HepG2 (cell line): ENCODE measurements around the gene NEDD8. TPM values are rescaled to one million over a fixed set of nuclear protein-coding genes. Genes with fewer than 3 reads are reported as not detected.
A peak's percentile ranks its signal among the peaks of the same experiment; 100 is the strongest.

Experiments
- ARNTL ChIP-seq: sonication (generic); formaldehyde crosslinking; IDR thresholded peaks from 2 replicates; pipeline ENCODE4 v1.4.0; 2020; ENCODE audit warnings: mild to moderate bottlenecking, missing genetic modification reagents
- ELF3 ChIP-seq: IDR thresholded peaks from 2 replicates; pipeline ENCODE4 v1.6.1; 2016; ENCODE audit warnings: missing genetic modification reagents, missing compliant biosample characterization
- ELF4 ChIP-seq: sonication (generic); formaldehyde crosslinking; IDR thresholded peaks from 2 replicates; pipeline ENCODE4 v1.5.0; 2020; ENCODE audit warnings: missing genetic modification reagents, mild to moderate bottlenecking, moderate library complexity, borderline replicate concordance
- IRF9 ChIP-seq: sonication (generic); formaldehyde crosslinking; IDR thresholded peaks from 2 replicates; pipeline ENCODE4 v1.8.0; 2022; ENCODE audit warnings: missing genetic modification reagents, mild to moderate bottlenecking, borderline replicate concordance
- MAFF ChIP-seq: IDR thresholded peaks from 2 replicates; pipeline ENCODE4 v1.6.1; 2011; ENCODE audit warnings: low read depth, low read length, improper control_type of control experiment
- NFYC ChIP-seq: IDR thresholded peaks from 2 replicates; pipeline ENCODE4 v1.6.1; 2016; ENCODE audit warnings: missing genetic modification reagents, missing compliant biosample characterization
- NR2C2 ChIP-seq: sonication (generic); formaldehyde crosslinking; IDR thresholded peaks from 2 replicates; pipeline ENCODE4 v1.4.0; 2020; ENCODE audit warnings: missing genetic modification reagents, mild to moderate bottlenecking, moderate library complexity, borderline replicate concordance
- PRPF4 ChIP-seq: fragments of 200-400 bp; formaldehyde crosslinking; IDR thresholded peaks from 2 replicates; pipeline ENCODE4 v1.6.1; 2016; ENCODE audit warnings: low read length, low read depth; ENCODE audit not compliant: poor library complexity, severe bottlenecking
- SAP130 ChIP-seq: IDR thresholded peaks from 2 replicates; pipeline ENCODE4 v1.6.1; 2016; ENCODE audit warnings: low read depth
- SIN3A ChIP-seq: IDR thresholded peaks from 2 replicates; pipeline ENCODE4 v1.6.1; 2011; ENCODE audit warnings: low read depth, mild to moderate bottlenecking, control low read depth, low read length, borderline replicate concordance
- SSRP1 ChIP-seq: IDR thresholded peaks from 2 replicates; pipeline ENCODE4 v1.6.1; 2016; ENCODE audit warnings: control low read depth
- TEAD2 ChIP-seq: sonication (generic); formaldehyde crosslinking; IDR thresholded peaks from 2 replicates; pipeline ENCODE4 v1.9.0; 2021; ENCODE audit warnings: missing genetic modification reagents
- ZBTB21 ChIP-seq: sonication (generic); formaldehyde crosslinking; IDR thresholded peaks from 2 replicates; pipeline ENCODE4 v1.4.0; 2020; ENCODE audit warnings: missing genetic modification reagents
- ZNF562 ChIP-seq: sonication (generic); formaldehyde crosslinking; IDR thresholded peaks from 2 replicates; pipeline ENCODE4 v1.8.0; 2022; ENCODE audit warnings: missing genetic modification reagents, borderline replicate concordance
- ZNF788 ChIP-seq: sonication (generic); formaldehyde crosslinking; IDR thresholded peaks from 2 replicates; pipeline ENCODE4 v1.5.0; 2020; ENCODE audit warnings: mild to moderate bottlenecking, missing genetic modification reagents, borderline replicate concordance
- polyA plus RNA-seq, 8 experiments: library from polyadenylated mRNA; depleted of rRNA in 3 of 8; stranded (reverse) in 7 of 8; unstranded in 1 of 8; fragments of >200 nt; fragmentation: Illumina TruSeq in 4 of 8; extraction: Trizol in 4 of 8; gene quantifications; 2 replicates each; pipeline versions ENCODE4 v1.2.1 to v1.2.3, GENCODE V29; 2011 to 2016; ENCODE audit warnings: low read depth in 4 of 8, missing spikeins in 1 of 8, mixed read lengths in 1 of 8; ENCODE audit not compliant: insufficient read depth in 1 of 8
- total RNA-seq, 5 experiments: library from RNA; depleted of rRNA; stranded (reverse); fragments of >200 nt; fragmentation: Illumina TruSeq; extraction: Trizol; gene quantifications; 2 replicates each; pipeline ENCODE4 v1.2.3, GENCODE V29; 2016; ENCODE audit warnings: low read depth in 1 of 5
- TF ChIP-seq, protein P1 (sequence below): sonication (generic); formaldehyde crosslinking; IDR thresholded peaks from 2 replicates; pipeline ENCODE4 v1.8.0; 2022; ENCODE audit warnings: mild to moderate bottlenecking, missing genetic modification reagents; ENCODE audit not compliant: insufficient replicate concordance
- TF ChIP-seq, protein P2 (sequence below): sonication (generic); formaldehyde crosslinking; IDR thresholded peaks from 2 replicates; pipeline ENCODE4 v1.8.1; 2023; ENCODE audit warnings: mild to moderate bottlenecking, missing genetic modification reagents, borderline replicate concordance
- TF ChIP-seq, protein P3 (sequence below): sonication (generic); formaldehyde crosslinking; IDR thresholded peaks from 2 replicates; pipeline ENCODE4 v1.4.0; 2020; ENCODE audit warnings: missing genetic modification reagents
- TF ChIP-seq, protein P4 (sequence below): sonication (generic); formaldehyde crosslinking; IDR thresholded peaks from 2 replicates; pipeline ENCODE4 v1.5.1; 2020; ENCODE audit warnings: missing genetic modification reagents, mild to moderate bottlenecking, borderline replicate concordance

Gene NEDD8
- total and polyA plus RNA-seq, 2 of the 13 experiments (the other 11 are each of a cell fraction or from before 2014, with no cell fraction given): 535 to 713 TPM

GRCh38 chr14:24196071-24197055 is 35.8 kb downstream of the NEDD8 start (continued):
- TF ChIP-seq, protein P1, sequence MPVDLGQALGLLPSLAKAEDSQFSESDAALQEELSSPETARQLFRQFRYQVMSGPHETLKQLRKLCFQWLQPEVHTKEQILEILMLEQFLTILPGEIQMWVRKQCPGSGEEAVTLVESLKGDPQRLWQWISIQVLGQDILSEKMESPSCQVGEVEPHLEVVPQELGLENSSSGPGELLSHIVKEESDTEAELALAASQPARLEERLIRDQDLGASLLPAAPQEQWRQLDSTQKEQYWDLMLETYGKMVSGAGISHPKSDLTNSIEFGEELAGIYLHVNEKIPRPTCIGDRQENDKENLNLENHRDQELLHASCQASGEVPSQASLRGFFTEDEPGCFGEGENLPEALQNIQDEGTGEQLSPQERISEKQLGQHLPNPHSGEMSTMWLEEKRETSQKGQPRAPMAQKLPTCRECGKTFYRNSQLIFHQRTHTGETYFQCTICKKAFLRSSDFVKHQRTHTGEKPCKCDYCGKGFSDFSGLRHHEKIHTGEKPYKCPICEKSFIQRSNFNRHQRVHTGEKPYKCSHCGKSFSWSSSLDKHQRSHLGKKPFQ (CRISPR knock-in tag): no peak
- TF ChIP-seq SAP130 (CRISPR knock-in tag) (peak; percentile 48; the same call in 1 of the 2 replicates), TEAD2 (CRISPR knock-in tag) (peak; percentile 64; the same call in 1 of the 2 replicates), ZNF562 (CRISPR knock-in tag) (no peak), ZBTB21 (0 out of 2 replicates have a peak, but pooled peaks have one; percentile 25), MAFF (no peak), ZNF788 (CRISPR knock-in tag) (0 out of 2 replicates have a peak, but pooled peaks have one; percentile 25), PRPF4 (peak; percentile 73), SIN3A (peak; percentile 49; the same call in 1 of the 2 replicates), NR2C2 (CRISPR knock-in tag) (0 out of 2 replicates have a peak, but pooled peaks have one; percentile 14), ELF4 (CRISPR knock-in tag) (no peak), ARNTL (CRISPR knock-in tag) (peak; percentile 34; the same call in 1 of the 2 replicates), ELF3 (peak; percentile 35; the same call in 1 of the 2 replicates), IRF9 (CRISPR knock-in tag) (0 out of 2 replicates have a peak, but pooled peaks have one; percentile 2), SSRP1 (CRISPR knock-in tag) (no peak), NFYC (no peak)
- TF ChIP-seq, protein P2, sequence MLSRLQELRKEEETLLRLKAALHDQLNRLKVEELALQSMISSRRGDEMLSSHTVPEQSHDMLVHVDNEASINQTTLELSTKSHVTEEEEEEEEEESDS (CRISPR knock-in tag): 0 out of 2 replicates have a peak, but pooled peaks have one; percentile 0
- TF ChIP-seq, protein P3, sequence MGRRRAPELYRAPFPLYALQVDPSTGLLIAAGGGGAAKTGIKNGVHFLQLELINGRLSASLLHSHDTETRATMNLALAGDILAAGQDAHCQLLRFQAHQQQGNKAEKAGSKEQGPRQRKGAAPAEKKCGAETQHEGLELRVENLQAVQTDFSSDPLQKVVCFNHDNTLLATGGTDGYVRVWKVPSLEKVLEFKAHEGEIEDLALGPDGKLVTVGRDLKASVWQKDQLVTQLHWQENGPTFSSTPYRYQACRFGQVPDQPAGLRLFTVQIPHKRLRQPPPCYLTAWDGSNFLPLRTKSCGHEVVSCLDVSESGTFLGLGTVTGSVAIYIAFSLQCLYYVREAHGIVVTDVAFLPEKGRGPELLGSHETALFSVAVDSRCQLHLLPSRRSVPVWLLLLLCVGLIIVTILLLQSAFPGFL (CRISPR knock-in tag): peak; percentile 54; the same call in 1 of the 2 replicates
- TF ChIP-seq, protein P4, sequence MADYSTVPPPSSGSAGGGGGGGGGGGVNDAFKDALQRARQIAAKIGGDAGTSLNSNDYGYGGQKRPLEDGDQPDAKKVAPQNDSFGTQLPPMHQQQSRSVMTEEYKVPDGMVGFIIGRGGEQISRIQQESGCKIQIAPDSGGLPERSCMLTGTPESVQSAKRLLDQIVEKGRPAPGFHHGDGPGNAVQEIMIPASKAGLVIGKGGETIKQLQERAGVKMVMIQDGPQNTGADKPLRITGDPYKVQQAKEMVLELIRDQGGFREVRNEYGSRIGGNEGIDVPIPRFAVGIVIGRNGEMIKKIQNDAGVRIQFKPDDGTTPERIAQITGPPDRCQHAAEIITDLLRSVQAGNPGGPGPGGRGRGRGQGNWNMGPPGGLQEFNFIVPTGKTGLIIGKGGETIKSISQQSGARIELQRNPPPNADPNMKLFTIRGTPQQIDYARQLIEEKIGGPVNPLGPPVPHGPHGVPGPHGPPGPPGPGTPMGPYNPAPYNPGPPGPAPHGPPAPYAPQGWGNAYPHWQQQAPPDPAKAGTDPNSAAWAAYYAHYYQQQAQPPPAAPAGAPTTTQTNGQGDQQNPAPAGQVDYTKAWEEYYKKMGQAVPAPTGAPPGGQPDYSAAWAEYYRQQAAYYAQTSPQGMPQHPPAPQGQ (CRISPR knock-in tag): 0 out of 2 replicates have a peak, but pooled peaks have one; percentile 21
